Testis (tissue), 3 donors: ENCODE data around the gene MAGI2. TPM values are rescaled to one million over a fixed set of nuclear protein-coding genes. Genes with fewer than 3 reads are reported as not detected.

Source experiments
- DNase-seq: peaks from one replicate; pipeline ENCODE4 v3.0.0-alpha.2; 2019
- H3K27ac ChIP-seq, 2 donors: fragments of 200-600 bp; sonication (generic); one replicate each; pipeline ENCODE4 v1.5.1; 2019
- H3K27me3 ChIP-seq: fragments of 200-600 bp; sonication (generic); one replicate; pipeline ENCODE4 v1.5.1; 2019
- H3K36me3 ChIP-seq: fragments of 200-600 bp; sonication (generic); one replicate; pipeline ENCODE4 v1.5.1; 2017; ENCODE audit warnings: low read depth; ENCODE audit errors: missing control alignments
- H3K4me1 ChIP-seq: fragments of 200-600 bp; sonication (generic); one replicate; pipeline ENCODE4 v1.5.1; 2019
- H3K4me3 ChIP-seq, 2 donors: fragments of 200-600 bp; sonication (generic); one replicate each; pipeline ENCODE4 v1.5.1; 2017 to 2019
- H3K9me3 ChIP-seq: fragments of 200-600 bp; sonication (generic); one replicate; pipeline ENCODE4 v1.5.1; 2017
- POLR2A ChIP-seq: fragments of 450-650 bp; IDR thresholded peaks from one replicate; pipeline ENCODE4 v1.6.1; 2017; ENCODE audit warnings: antibody characterized with exemption, mild to moderate bottlenecking, moderate library complexity
- WGBS, 2 donors: methylation state at CpG; one replicate each; pipeline ENCODE4 v1.1.5; 2018; 5-methylcytosine and 5-hydroxymethylcytosine counted together
- intact Hi-C: fragments of 100-400 bp; cut with DNase I; formaldehyde crosslinking; loops from one replicate; pipeline ENCODE4 v1.15.1; 2023; ENCODE audit warnings: low total_unique reads
- polyA plus RNA-seq: library from polyadenylated mRNA; stranded (reverse); fragments of 350-450 nt; fragmentation: Illumina TruSeq; extraction: RNeasy Lipid Tissue Mini Kit (QIAGEN cat#74804); gene quantifications from one replicate; pipeline ENCODE4 v1.2.3, GENCODE V29; 2014; ENCODE audit warnings: low read depth, low replicate concordance; ENCODE audit not compliant: insufficient read depth
- total RNA-seq, 2 donors: library from RNA; depleted of rRNA; stranded (reverse); fragments of >200 nt; gene quantifications; one replicate each; pipeline ENCODE4 v1.2.3, GENCODE V29; 2016
- TF ChIP-seq, protein P1 (sequence below), 3 experiments: fragments of 450-650 bp in 2 of 3; fragments of 200-600 bp in 1 of 3; sonication (generic) in 1 of 3; IDR thresholded peaks; one replicate each; pipeline ENCODE4 v1.5.1; 2016 to 2019; ENCODE audit warnings: antibody characterized with exemption in 3 of 3, mild to moderate bottlenecking in 2 of 3, moderate library complexity in 1 of 3

The MAGI2 gene
- total and polyA plus RNA-seq, 3 donors from 2014 or later: 11.2 to 13.1 (median 12.4) TPM

- TF ChIP-seq POLR2A: no peak
- TF ChIP-seq, protein P1, sequence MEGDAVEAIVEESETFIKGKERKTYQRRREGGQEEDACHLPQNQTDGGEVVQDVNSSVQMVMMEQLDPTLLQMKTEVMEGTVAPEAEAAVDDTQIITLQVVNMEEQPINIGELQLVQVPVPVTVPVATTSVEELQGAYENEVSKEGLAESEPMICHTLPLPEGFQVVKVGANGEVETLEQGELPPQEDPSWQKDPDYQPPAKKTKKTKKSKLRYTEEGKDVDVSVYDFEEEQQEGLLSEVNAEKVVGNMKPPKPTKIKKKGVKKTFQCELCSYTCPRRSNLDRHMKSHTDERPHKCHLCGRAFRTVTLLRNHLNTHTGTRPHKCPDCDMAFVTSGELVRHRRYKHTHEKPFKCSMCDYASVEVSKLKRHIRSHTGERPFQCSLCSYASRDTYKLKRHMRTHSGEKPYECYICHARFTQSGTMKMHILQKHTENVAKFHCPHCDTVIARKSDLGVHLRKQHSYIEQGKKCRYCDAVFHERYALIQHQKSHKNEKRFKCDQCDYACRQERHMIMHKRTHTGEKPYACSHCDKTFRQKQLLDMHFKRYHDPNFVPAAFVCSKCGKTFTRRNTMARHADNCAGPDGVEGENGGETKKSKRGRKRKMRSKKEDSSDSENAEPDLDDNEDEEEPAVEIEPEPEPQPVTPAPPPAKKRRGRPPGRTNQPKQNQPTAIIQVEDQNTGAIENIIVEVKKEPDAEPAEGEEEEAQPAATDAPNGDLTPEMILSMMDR (IDR thresholded peaks at IDR 0.05): no peak
- WGBS, 2 donors: 74 to 93% methylated on average over 1 of the region's 1 CpG
- no peaks in the 10 kb centered on the region for H3K36me3 ChIP-seq
- H3K27me3 ChIP-seq: no peaks in the 10 kb centered on the region
- H3K4me1 ChIP-seq: peaks cover 8% of the 10 kb centered on the region
- no peaks in the 10 kb centered on the region for H3K9me3 ChIP-seq
- intact Hi-C loops: no loop called here
- no peak overlapping the region for H3K4me3 ChIP-seq
- DNase-seq: no peak
- no peak overlapping the region for H3K27ac ChIP-seq
These were observed 1229.9 kb downstream of the MAGI2 start for GRCh38 chr7:78223598-78223997.

- no peak for DNase-seq
- intact Hi-C loops: no loop called here
- no peak overlapping the region for H3K27ac ChIP-seq
- TF ChIP-seq, protein P1 (IDR thresholded peaks at IDR 0.05): no peak
- no peak for TF ChIP-seq POLR2A
- no peaks in the 10 kb centered on the region for H3K9me3 ChIP-seq
- no peaks in the 10 kb centered on the region for H3K36me3 ChIP-seq
- WGBS, 2 donors: 62 to 63% methylated on average over 5 of the region's 5 CpGs
- H3K4me1 ChIP-seq: peaks cover 8% of the 10 kb centered on the region
- no peaks in the 10 kb centered on the region for H3K27me3 ChIP-seq
- H3K4me3 ChIP-seq: no peak overlapping the region
These were observed 1231.3 kb downstream of the MAGI2 start for GRCh38 chr7:78222001-78222751.

DNA sequence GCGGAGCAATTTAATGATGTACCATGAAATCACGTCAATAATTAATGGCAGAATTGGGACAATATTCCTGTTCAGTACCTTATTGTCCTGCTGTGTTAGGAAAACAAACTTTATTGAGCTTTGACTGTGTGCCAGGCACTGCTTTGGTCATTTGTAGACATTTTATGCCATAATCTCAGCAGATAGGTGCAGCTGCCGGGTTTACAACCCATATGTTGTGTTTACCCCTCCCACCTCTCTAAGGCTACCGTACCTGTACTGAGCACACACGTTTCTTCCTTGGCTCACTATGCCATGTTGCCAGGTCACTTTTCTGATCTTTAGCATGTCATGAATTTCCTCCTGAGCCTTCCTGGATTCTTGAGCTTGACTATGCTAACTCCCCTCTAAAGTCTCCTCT lies 1232.7 kb downstream of the MAGI2 start:
- 88 to 93% methylated on average over 5 of the region's 5 CpGs for WGBS, 2 donors
- H3K9me3 ChIP-seq: no peaks in the 10 kb centered on the region
- H3K4me1 ChIP-seq: peaks cover 1% of the 10 kb centered on the region
- no peak for DNase-seq
- H3K27ac ChIP-seq: no peak overlapping the region
- TF ChIP-seq, protein P1 (IDR thresholded peaks at IDR 0.05): no peak
- no peak for TF ChIP-seq POLR2A
- H3K4me3 ChIP-seq: no peak overlapping the region
- H3K36me3 ChIP-seq: no peaks in the 10 kb centered on the region
- intact Hi-C loops: no loop called here
- no peaks in the 10 kb centered on the region for H3K27me3 ChIP-seq

DNA sequence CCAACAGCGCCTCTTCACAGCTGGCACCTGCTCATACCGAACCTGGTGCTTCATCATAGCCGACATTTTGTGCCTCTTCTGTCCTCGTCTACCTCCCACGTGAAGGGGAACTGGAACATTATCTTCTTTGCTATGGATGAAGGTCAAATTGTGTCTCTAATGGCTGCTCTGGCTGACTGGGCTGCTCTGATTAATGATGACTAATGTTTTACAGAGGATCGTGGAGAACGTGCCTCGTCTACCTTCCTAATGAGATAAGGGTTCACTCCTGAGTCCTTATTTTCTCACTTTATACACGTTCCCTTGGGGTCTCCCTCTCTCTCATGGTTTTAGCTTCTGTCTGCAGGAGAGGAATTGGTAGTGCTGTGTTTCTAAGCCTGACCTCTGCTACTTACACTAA lies 1234.6 kb downstream of the MAGI2 start:
- no peaks in the 10 kb centered on the region for H3K27me3 ChIP-seq
- H3K9me3 ChIP-seq: no peaks in the 10 kb centered on the region
- H3K27ac ChIP-seq: no peak overlapping the region
- H3K36me3 ChIP-seq: no peaks in the 10 kb centered on the region
- intact Hi-C loops: no loop called here
- DNase-seq: no peak
- no peak overlapping the region for H3K4me3 ChIP-seq
- no peaks in the 10 kb centered on the region for H3K4me1 ChIP-seq
- WGBS, 2 donors: 53 to 55% methylated on average over 9 of the region's 9 CpGs
- no peak for TF ChIP-seq POLR2A
- TF ChIP-seq, protein P1 (IDR thresholded peaks at IDR 0.05): no peak

GRCh38 chr7:78218051-78218450 lies 1235.4 kb downstream of the MAGI2 start:
- Histone ChIP-seq H3K27ac (no peak overlapping the region), H3K27me3 (no peaks in the 10 kb centered on the region), H3K36me3 (no peaks in the 10 kb centered on the region), H3K4me3 (no peak overlapping the region), H3K9me3 (no peaks in the 10 kb centered on the region), H3K4me1 (no peaks in the 10 kb centered on the region)
- WGBS, 2 donors: 86 to 88% methylated on average over 1 of the region's 1 CpG
- TF ChIP-seq POLR2A: no peak
- TF ChIP-seq, protein P1 (IDR thresholded peaks at IDR 0.05): no peak
- intact Hi-C loops: no loop called here
- no peak for DNase-seq
